Hepatocyte (in vitro differentiated cells): ENCODE results near the gene RENBP. TPM values are rescaled to one million over a fixed set of nuclear protein-coding genes. Genes with fewer than 3 reads are reported as not detected.
"Not testable (repeated sequence)": the region's sequence is repeated elsewhere in the genome, so short reads cannot be mapped to it uniquely, and the experiment has no call there.

ENCODE experiments used
- DNase-seq: peaks from one replicate; pipeline ENCODE4 v3.0.0-alpha.2; 2016; ENCODE audit warnings: low spot score
- H2AFZ ChIP-seq: fragments of 200-600 bp; sonication (generic); 2 replicates; pipeline ENCODE4 v1.6.0; 2016; ENCODE audit warnings: antibody characterized with exemption, mild to moderate bottlenecking
- H3K27ac ChIP-seq: fragments of 200-600 bp; sonication (generic); 2 replicates; pipeline ENCODE4 v1.5.1; 2016; ENCODE audit warnings: mild to moderate bottlenecking
- H3K27me3 ChIP-seq: fragments of 200-600 bp; sonication (generic); 2 replicates; pipeline ENCODE4 v1.6.1; 2016
- H3K36me3 ChIP-seq: fragments of 200-600 bp; sonication (generic); replicated peaks from 2 replicates; pipeline ENCODE4 v1.5.1; 2016; ENCODE audit warnings: low read depth; ENCODE audit not compliant: insufficient read depth
- H3K4me1 ChIP-seq: fragments of 200-600 bp; sonication (generic); 2 replicates; pipeline ENCODE4 v1.5.1; 2016; ENCODE audit warnings: mild to moderate bottlenecking, moderate library complexity; ENCODE audit not compliant: insufficient read depth
- H3K4me2 ChIP-seq: fragments of 200-600 bp; sonication (generic); 2 replicates; pipeline ENCODE4 v1.6.0; 2016
- H3K4me3 ChIP-seq: fragments of 200-600 bp; sonication (generic); 2 replicates; pipeline ENCODE4 v1.5.1; 2016; ENCODE audit warnings: mild to moderate bottlenecking
- H3K79me2 ChIP-seq: fragments of 200-600 bp; sonication (generic); 2 replicates; pipeline ENCODE4 v1.6.0; 2017; ENCODE audit warnings: mild to moderate bottlenecking
- H3K9me2 ChIP-seq: fragments of 200-600 bp; sonication (generic); replicated peaks from 2 replicates; pipeline ENCODE4 v1.6.0; 2017; ENCODE audit warnings: mild to moderate bottlenecking; ENCODE audit not compliant: insufficient read depth
- H3K9me3 ChIP-seq: fragments of 200-600 bp; sonication (generic); 2 replicates; pipeline ENCODE4 v1.5.1; 2016; ENCODE audit warnings: low read depth, mild to moderate bottlenecking
- H4K20me1 ChIP-seq: fragments of 200-600 bp; sonication (generic); 2 replicates; pipeline ENCODE4 v1.6.0; 2016; ENCODE audit warnings: mild to moderate bottlenecking; ENCODE audit not compliant: insufficient read depth, poor library complexity, severe bottlenecking
- CTCF ChIP-seq: fragments of 200-600 bp; sonication (generic); IDR thresholded peaks from 2 replicates; pipeline ENCODE4 v1.5.1; 2016; ENCODE audit warnings: antibody characterized with exemption, mild to moderate bottlenecking; ENCODE audit not compliant: poor library complexity
- EZH2 ChIP-seq: fragments of 200-600 bp; sonication (generic); IDR thresholded peaks from 2 replicates; pipeline ENCODE4 v1.6.1; 2016; ENCODE audit warnings: antibody characterized with exemption, mild to moderate bottlenecking, borderline replicate concordance
- EZH2phosphoT487 ChIP-seq: fragments of 200-600 bp; sonication (generic); IDR thresholded peaks from one replicate; pipeline ENCODE4 v1.6.1; 2018; ENCODE audit warnings: antibody characterized with exemption, mild to moderate bottlenecking, low read depth, moderate library complexity; ENCODE audit not compliant: unreplicated experiment, severe bottlenecking
- WGBS: methylation state at CpG from one replicate; pipeline ENCODE4 v1.1.6; 2016; ENCODE audit warnings: low lambda C conversion rate; ENCODE audit errors: missing lambda C conversion rate; 5-methylcytosine and 5-hydroxymethylcytosine counted together
- polyA plus RNA-seq: library from polyadenylated mRNA; unstranded; fragments of >200 nt; fragmentation: Nextera tagmentation; extraction: Ambion mirVana; gene quantifications from 2 replicates; pipeline ENCODE4 v1.2.1, GENCODE V29; 2016
- total RNA-seq: library from RNA; depleted of rRNA; stranded (reverse); fragments of >200 nt; gene quantifications from 2 replicates; pipeline ENCODE4 v1.2.3, GENCODE V29; 2014

The RENBP gene
- total and polyA plus RNA-seq, 2 experiments from 2014 or later = 5.8 to 22.8 TPM

- Histone ChIP-seq H3K27me3 (no peaks in the 10 kb centered on the region), H3K4me1 (no peaks in the 10 kb centered on the region), H3K36me3 (no peaks in the 10 kb centered on the region), H4K20me1 (no peaks in the 10 kb centered on the region), H3K4me2 (no peak overlapping the region), H3K9me2 (no peaks in the 10 kb centered on the region), H3K79me2 (no peaks in the 10 kb centered on the region), H2AFZ (no peak overlapping the region), H3K4me3 (no peak overlapping the region), H3K9me3 (no peaks in the 10 kb centered on the region), H3K27ac (no peak overlapping the region)
- DNase-seq = no peak
- whole genome bisulfite sequencing = 94% methylated on average over 52 of the region's 52 CpGs
- TF ChIP-seq CTCF = no peak
- TF ChIP-seq EZH2phosphoT487 = no peak
- no peak for TF ChIP-seq EZH2
Observed at GRCh38 chrX:153981771-153982533, 37.5 kb upstream of the RENBP start.

GRCh38 chrX:153981231-153981630 is 36.8 kb upstream of the RENBP start:
- no peak overlapping the region for H3K4me2 ChIP-seq
- no peak overlapping the region for H3K4me3 ChIP-seq
- H4K20me1 ChIP-seq = no peaks in the 10 kb centered on the region
- no peak overlapping the region for H3K27ac ChIP-seq
- no peak for DNase-seq
- H3K79me2 ChIP-seq = peaks cover 3% of the 10 kb centered on the region
- 82% methylated on average over 7 of the region's 7 CpGs for WGBS
- no peaks in the 10 kb centered on the region for H3K27me3 ChIP-seq
- no peaks in the 10 kb centered on the region for H3K9me2 ChIP-seq
- no peaks in the 10 kb centered on the region for H3K36me3 ChIP-seq
- no peak overlapping the region for H2AFZ ChIP-seq
- TF ChIP-seq CTCF (no peak), EZH2 (no peak), EZH2phosphoT487 (no peak)
- H3K9me3 ChIP-seq = no peaks in the 10 kb centered on the region
- H3K4me1 ChIP-seq = no peaks in the 10 kb centered on the region

GRCh38 chrX:153980394-153980793 is 36.0 kb upstream of the RENBP start:
- not testable (repeated sequence) for H3K27ac ChIP-seq, H3K9me2 ChIP-seq, DNase-seq, H4K20me1 ChIP-seq, H2AFZ ChIP-seq, H3K4me1 ChIP-seq, H3K79me2 ChIP-seq, H3K4me3 ChIP-seq, H3K9me3 ChIP-seq, H3K4me2 ChIP-seq, H3K36me3 ChIP-seq, H3K27me3 ChIP-seq
- WGBS = 82% methylated on average over 8 of the region's 10 CpGs

GRCh38 chrX:153974726-153975286 is 30.4 kb upstream of the RENBP start:
- Histone ChIP-seq H3K4me2 (peak overlapping the region; percentile 75), H3K27me3 (no peaks in the 10 kb centered on the region), H3K4me1 (peaks cover 13% of the 10 kb centered on the region), H4K20me1 (peaks cover 3% of the 10 kb centered on the region), H3K79me2 (peaks cover 30% of the 10 kb centered on the region), H3K27ac (peak overlapping the region; percentile 100), H3K9me3 (no peaks in the 10 kb centered on the region), H3K4me3 (no peak overlapping the region), H3K9me2 (no peaks in the 10 kb centered on the region), H2AFZ (no peak overlapping the region), H3K36me3 (no peaks in the 10 kb centered on the region)
- no peak for DNase-seq
- no peak for TF ChIP-seq CTCF
- TF ChIP-seq EZH2phosphoT487 = no peak
- no peak for TF ChIP-seq EZH2
- 85% methylated on average over 3 of the region's 3 CpGs for WGBS
